ENCODE measurements around the gene TECPR2. TPM values are rescaled to one million over a fixed set of nuclear protein-coding genes. Genes with fewer than 3 reads are reported as not detected.
"Not testable (repeated sequence)": the region's sequence is repeated elsewhere in the genome, so short reads cannot be mapped to it uniquely, and the experiment has no call there.

TECPR2 gene
- total and polyA plus RNA-seq, 2 donors: 7.6 to 8.3 TPM

DNA sequence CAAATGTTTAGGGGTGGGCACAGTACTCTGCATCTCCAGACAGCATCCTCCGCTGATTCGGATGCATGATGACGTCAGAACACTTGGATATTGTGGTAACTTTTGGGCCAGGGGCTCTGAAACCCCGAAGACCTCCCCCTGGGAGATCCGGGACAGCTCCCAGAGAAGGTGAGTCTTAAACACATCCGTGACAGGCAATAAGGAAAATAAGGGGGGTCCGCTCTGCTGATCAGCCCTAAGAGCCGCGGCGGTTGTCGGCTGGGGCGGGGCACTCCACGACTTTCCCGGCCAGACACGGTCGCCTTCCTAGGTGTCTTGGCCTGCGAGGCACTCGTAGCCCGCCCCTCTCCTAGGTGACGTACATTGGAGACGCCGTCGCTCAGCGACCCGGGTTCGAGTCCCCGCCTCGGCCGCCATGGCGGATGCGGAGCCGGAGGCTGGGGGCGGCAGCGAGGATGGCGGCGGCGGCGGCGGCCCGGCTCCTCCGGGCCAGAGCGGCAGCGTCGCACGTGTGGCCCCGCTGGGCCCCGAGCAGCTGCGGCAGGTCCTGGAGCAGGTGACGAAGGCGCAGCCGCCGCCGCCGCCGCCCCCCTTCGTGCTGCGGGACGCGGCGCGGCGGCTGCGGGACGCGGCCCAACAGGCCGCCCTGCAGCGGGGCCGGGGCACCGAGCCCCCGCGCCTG lies 43.2 kb upstream of the TECPR2 start, which contains the start of gene ZNF839:
ZNF839 (plus strand) TSS at position 396 of the 682 bp plus-strand sequence; CDS start at position 416, 20 bp downstream.
- Histone ChIP-seq H3K36me3 (ENCODE audit: control insufficient read depth in 2 of 2, insufficient read depth in 2 of 2, low read length in 1 of 2) (no peaks in the 10 kb centered on the region), H3K4me3 (ENCODE audit: low read length in 2 of 2) (peak within 1 kb of the TSS; percentile 78 to 84), H3K27ac (ENCODE audit: low read depth in 1 of 2, low read length in 1 of 2) (peak within 1 kb of the TSS; percentile 89 to 94), H3K9me3 (ENCODE audit: control insufficient read depth in 2 of 2, insufficient read depth in 1 of 2, low read length in 1 of 2) (peaks cover 0 to 4% of the 10 kb centered on the region in 2 donors), H3K4me1 (ENCODE audit: control insufficient read depth in 2 of 2, insufficient read depth in 2 of 2, low read length in 2 of 2) (peaks cover 13 to 42% of the 10 kb centered on the region in 2 donors), H3K27me3 (ENCODE audit: control insufficient read depth in 2 of 2, insufficient read depth in 1 of 2, low read length in 1 of 2) (peaks cover 0 to 10% of the 10 kb centered on the region in 2 donors)
- peak; percentile 64 to 93 (median 81) for DNase-seq (ENCODE audit: low read depth in 6 of 9, low spot score in 9 of 9)
- WGBS: under 1% methylated on average over 71 of the region's 71 CpGs

- peaks cover 13 to 39% of the 10 kb centered on the region in 2 donors for H3K4me1 ChIP-seq (ENCODE audit: control insufficient read depth in 2 of 2, insufficient read depth in 2 of 2, low read length in 2 of 2)
- WGBS: 8% methylated on average over 30 of the region's 30 CpGs
Measured at GRCh38 chr14:102320033-102320660, 42.6 kb upstream of the TECPR2 start.

GRCh38 chr14:102320671-102321455 lies 41.9 kb upstream of the TECPR2 start:
- 97% methylated on average over 17 of the region's 17 CpGs for WGBS

More at GRCh38 chr14:102320033-102320660, 42.6 kb upstream of the TECPR2 start:
- Histone ChIP-seq H3K9me3 (ENCODE audit: control insufficient read depth in 2 of 2, insufficient read depth in 1 of 2, low read length in 1 of 2) (peaks cover 0 to 4% of the 10 kb centered on the region in 2 donors), H3K4me3 (ENCODE audit: low read length in 2 of 2) (peak overlapping the region; percentile 78 to 84), H3K27me3 (ENCODE audit: control insufficient read depth in 2 of 2, insufficient read depth in 1 of 2, low read length in 1 of 2) (peaks cover 0 to 3% of the 10 kb centered on the region in 2 donors), H3K27ac (ENCODE audit: low read depth in 1 of 2, low read length in 1 of 2) (peak overlapping the region; percentile 89 to 94), H3K36me3 (ENCODE audit: control insufficient read depth in 2 of 2, insufficient read depth in 2 of 2, low read length in 1 of 2) (no peaks in the 10 kb centered on the region)
- peak in 5 of 9 donors; percentile 23 to 70 (median 44) for DNase-seq (ENCODE audit: low read depth in 6 of 9, low spot score in 9 of 9)

GRCh38 chr14:102321456-102322422 lies 41.0 kb upstream of the TECPR2 start:
- Histone ChIP-seq H3K27me3 (ENCODE audit: control insufficient read depth in 2 of 2, insufficient read depth in 1 of 2, low read length in 1 of 2) (no peaks in the 10 kb centered on the region), H3K4me3 (ENCODE audit: low read length in 2 of 2) (no peak overlapping the region), H3K27ac (ENCODE audit: low read depth in 1 of 2, low read length in 1 of 2) (no peak overlapping the region), H3K4me1 (ENCODE audit: control insufficient read depth in 2 of 2, insufficient read depth in 2 of 2, low read length in 2 of 2) (peaks cover 13 to 32% of the 10 kb centered on the region in 2 donors), H3K9me3 (ENCODE audit: control insufficient read depth in 2 of 2, insufficient read depth in 1 of 2, low read length in 1 of 2) (peaks cover 0 to 4% of the 10 kb centered on the region in 2 donors), H3K36me3 (ENCODE audit: control insufficient read depth in 2 of 2, insufficient read depth in 2 of 2, low read length in 1 of 2) (no peaks in the 10 kb centered on the region)
- DNase-seq (ENCODE audit: low read depth in 6 of 9, low spot score in 9 of 9): no peak
- 97% methylated on average over 12 of the region's 12 CpGs for WGBS

More at GRCh38 chr14:102320671-102321455, 41.9 kb upstream of the TECPR2 start:
- Histone ChIP-seq H3K9me3 (ENCODE audit: control insufficient read depth in 2 of 2, insufficient read depth in 1 of 2, low read length in 1 of 2) (peaks cover 0 to 4% of the 10 kb centered on the region in 2 donors), H3K27ac (ENCODE audit: low read depth in 1 of 2, low read length in 1 of 2) (peak overlapping the region; percentile 89 to 94), H3K36me3 (ENCODE audit: control insufficient read depth in 2 of 2, insufficient read depth in 2 of 2, low read length in 1 of 2) (no peaks in the 10 kb centered on the region), H3K4me1 (ENCODE audit: control insufficient read depth in 2 of 2, insufficient read depth in 2 of 2, low read length in 2 of 2) (peaks cover 13 to 38% of the 10 kb centered on the region in 2 donors), H3K27me3 (ENCODE audit: control insufficient read depth in 2 of 2, insufficient read depth in 1 of 2, low read length in 1 of 2) (no peaks in the 10 kb centered on the region), H3K4me3 (ENCODE audit: low read length in 2 of 2) (peak overlapping the region in 1 of 2 donors; percentile 78)
- no peak for DNase-seq (ENCODE audit: low read depth in 6 of 9, low spot score in 9 of 9)

DNA sequence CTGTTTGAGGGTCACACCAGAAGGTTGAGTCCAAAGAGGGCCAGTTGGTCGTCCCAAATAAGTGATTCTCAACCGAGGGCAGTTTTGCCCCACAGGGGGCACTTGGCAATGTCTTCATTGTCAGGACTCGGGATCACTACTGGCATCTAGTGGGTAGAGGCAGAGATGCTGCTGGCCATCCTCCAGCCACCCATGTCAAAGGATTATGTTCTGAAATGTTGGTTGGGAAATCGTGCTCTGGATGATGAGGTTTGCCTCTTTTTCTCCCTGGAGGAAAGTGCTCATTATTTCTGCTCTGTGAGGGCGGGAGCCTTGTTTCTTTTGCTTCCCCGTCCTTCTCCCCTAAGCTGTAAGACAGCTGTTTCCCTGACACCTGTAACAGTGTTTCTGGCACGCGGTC lies 39.6 kb upstream of the TECPR2 start:
- Histone ChIP-seq H3K4me3 (ENCODE audit: low read length in 2 of 2) (no peak overlapping the region), H3K9me3 (ENCODE audit: control insufficient read depth in 2 of 2, insufficient read depth in 1 of 2, low read length in 1 of 2) (peaks cover 0 to 4% of the 10 kb centered on the region in 2 donors), H3K4me1 (ENCODE audit: control insufficient read depth in 2 of 2, insufficient read depth in 2 of 2, low read length in 2 of 2) (peaks cover 13 to 21% of the 10 kb centered on the region in 2 donors), H3K27ac (ENCODE audit: low read depth in 1 of 2, low read length in 1 of 2) (no peak overlapping the region), H3K27me3 (ENCODE audit: control insufficient read depth in 2 of 2, insufficient read depth in 1 of 2, low read length in 1 of 2) (no peaks in the 10 kb centered on the region), H3K36me3 (ENCODE audit: control insufficient read depth in 2 of 2, insufficient read depth in 2 of 2, low read length in 1 of 2) (no peaks in the 10 kb centered on the region)
- DNase-seq (ENCODE audit: low read depth in 6 of 9, low spot score in 9 of 9): peak in 2 of 9 donors; percentile 7 to 19
- WGBS: 54% methylated on average over 8 of the region's 8 CpGs

DNA sequence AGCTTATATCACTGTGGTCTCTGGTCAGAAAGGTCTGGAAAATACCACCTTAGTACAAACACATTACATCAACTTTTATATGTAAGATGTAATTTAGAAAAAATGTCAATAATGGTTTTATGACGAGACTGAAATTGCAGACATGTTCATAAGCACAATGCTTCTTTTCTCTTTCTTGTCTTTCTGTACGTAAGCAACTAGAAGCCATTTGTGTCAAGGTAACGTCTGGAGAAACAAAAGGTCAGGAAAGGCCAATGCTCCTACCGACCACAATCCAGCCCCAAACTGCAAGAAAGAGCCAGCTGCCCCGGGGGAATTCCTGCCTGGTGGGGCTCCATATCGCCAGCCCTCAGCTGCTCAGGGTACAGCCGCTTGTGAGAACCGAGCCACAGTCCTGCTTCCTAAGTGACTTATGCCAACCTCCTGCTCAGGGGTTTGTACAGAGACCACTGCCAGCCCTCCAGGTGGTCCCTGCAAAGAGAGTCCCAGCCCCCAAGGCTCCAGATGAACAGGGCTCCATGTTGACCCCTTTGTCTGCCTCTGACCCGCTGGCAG lies 36.9 kb upstream of the TECPR2 start:
- DNase-seq (ENCODE audit: low read depth in 6 of 9, low spot score in 9 of 9): no peak
- Histone ChIP-seq H3K9me3 (ENCODE audit: control insufficient read depth in 2 of 2, insufficient read depth in 1 of 2, low read length in 1 of 2) (no peaks in the 10 kb centered on the region), H3K4me3 (ENCODE audit: low read length in 2 of 2) (no peak overlapping the region), H3K4me1 (ENCODE audit: control insufficient read depth in 2 of 2, insufficient read depth in 2 of 2, low read length in 2 of 2) (peaks cover under 1 to 4% of the 10 kb centered on the region in 2 donors), H3K27me3 (ENCODE audit: control insufficient read depth in 2 of 2, insufficient read depth in 1 of 2, low read length in 1 of 2) (no peaks in the 10 kb centered on the region), H3K36me3 (ENCODE audit: control insufficient read depth in 2 of 2, insufficient read depth in 2 of 2, low read length in 1 of 2) (no peaks in the 10 kb centered on the region), H3K27ac (ENCODE audit: low read depth in 1 of 2, low read length in 1 of 2) (no peak overlapping the region)
- 97% methylated on average over 9 of the region's 9 CpGs for WGBS

GRCh38 chr14:102326583-102326982 lies 36.2 kb upstream of the TECPR2 start:
- Histone ChIP-seq H3K4me1 (ENCODE audit: control insufficient read depth in 2 of 2, insufficient read depth in 2 of 2, low read length in 2 of 2) (no peaks in the 10 kb centered on the region), H3K36me3 (ENCODE audit: control insufficient read depth in 2 of 2, insufficient read depth in 2 of 2, low read length in 1 of 2) (peaks cover 0 to under 1% of the 10 kb centered on the region in 2 donors), H3K9me3 (ENCODE audit: control insufficient read depth in 2 of 2, insufficient read depth in 1 of 2, low read length in 1 of 2) (no peaks in the 10 kb centered on the region), H3K27me3 (ENCODE audit: control insufficient read depth in 2 of 2, insufficient read depth in 1 of 2, low read length in 1 of 2) (no peaks in the 10 kb centered on the region), H3K27ac (ENCODE audit: low read depth in 1 of 2, low read length in 1 of 2) (no peak overlapping the region), H3K4me3 (ENCODE audit: low read length in 2 of 2) (no peak overlapping the region)
- WGBS: 98% methylated on average over 14 of the region's 14 CpGs
- DNase-seq (ENCODE audit: low read depth in 6 of 9, low spot score in 9 of 9): no peak

- not testable (repeated sequence) for H3K4me3 ChIP-seq (ENCODE audit: low read length in 2 of 2); H3K4me1 ChIP-seq (ENCODE audit: control insufficient read depth in 2 of 2, insufficient read depth in 2 of 2, low read length in 2 of 2); H3K9me3 ChIP-seq (ENCODE audit: control insufficient read depth in 2 of 2, insufficient read depth in 1 of 2, low read length in 1 of 2); H3K27ac ChIP-seq (ENCODE audit: low read depth in 1 of 2, low read length in 1 of 2); DNase-seq (ENCODE audit: low read depth in 6 of 9, low spot score in 9 of 9); H3K27me3 ChIP-seq (ENCODE audit: control insufficient read depth in 2 of 2, insufficient read depth in 1 of 2, low read length in 1 of 2)
- 97% methylated on average over 6 of the region's 6 CpGs for WGBS
- H3K36me3 ChIP-seq (ENCODE audit: control insufficient read depth in 2 of 2, insufficient read depth in 2 of 2, low read length in 1 of 2): peaks cover 9 to 11% of the 10 kb centered on the region in 2 donors
Measured at GRCh38 chr14:102329381-102329780, 33.4 kb upstream of the TECPR2 start.
